Femur (tissue), 1 donor: ENCODE data around the gene CYP26B1.

ENCODE experiments used
- DNase-seq: peaks from one replicate; pipeline ENCODE4 v3.0.0-alpha.2; 2017

CYP26B1 gene

DNA sequence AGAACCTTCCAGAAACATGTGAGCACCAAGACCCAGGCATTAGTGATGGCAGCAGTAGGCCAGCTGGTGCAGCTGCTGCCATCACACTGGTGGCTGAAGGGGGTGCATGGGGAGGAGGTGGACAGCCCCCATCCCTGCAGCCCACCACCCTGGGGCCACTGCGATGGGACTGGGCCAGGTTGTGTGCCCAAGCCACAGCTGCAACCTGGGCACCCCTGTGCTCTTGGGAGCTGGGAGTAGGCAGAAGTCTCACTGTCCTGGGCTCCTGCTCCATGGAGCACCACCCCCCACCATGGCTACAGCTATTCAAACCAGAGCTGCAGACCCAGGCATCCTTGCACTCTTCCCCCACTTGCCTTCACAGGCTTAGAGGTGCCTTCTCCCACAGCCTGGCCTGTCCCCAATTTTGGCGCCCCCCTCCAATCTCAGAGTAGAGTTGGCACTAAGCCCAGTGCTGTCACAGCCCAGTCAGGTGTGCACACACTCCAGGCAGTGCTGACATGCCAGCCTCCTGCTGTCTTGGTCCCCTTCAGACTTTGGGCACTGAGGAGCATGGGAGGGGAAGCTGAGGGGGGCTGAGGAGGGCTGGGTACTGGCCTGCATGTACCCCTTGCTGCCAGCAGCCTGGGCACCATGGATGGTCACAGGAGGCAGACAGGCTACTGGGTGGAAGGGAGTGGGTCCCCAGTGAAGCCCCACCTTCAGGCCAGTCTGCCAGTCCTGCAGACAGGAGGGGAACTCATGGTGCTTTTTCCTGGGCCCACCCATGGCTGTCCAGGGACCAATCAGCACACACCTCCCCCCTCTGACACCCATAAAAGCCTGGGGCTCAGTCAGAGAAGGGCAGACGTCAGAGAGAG is 67.1 kb downstream of the CYP26B1 start:
- no peak for DNase-seq
